HepG2 (cell line): ENCODE results near the gene CD36.

Source experiments
- CBFB ChIP-seq: sonication (generic); formaldehyde crosslinking; IDR thresholded peaks from 2 replicates; pipeline ENCODE4 v1.4.0; 2020; ENCODE audit warnings: missing genetic modification reagents
- CTCF ChIP-seq: sonication (generic); formaldehyde crosslinking; IDR thresholded peaks from 2 replicates; pipeline ENCODE4 v1.5.0; 2020; ENCODE audit warnings: mild to moderate bottlenecking, missing genetic modification reagents, moderate library complexity
- HNRNPLL ChIP-seq: fragments of 200-400 bp; formaldehyde crosslinking; IDR thresholded peaks from 2 replicates; pipeline ENCODE4 v1.6.1; 2017; ENCODE audit warnings: mild to moderate bottlenecking, low read depth, low read length; ENCODE audit not compliant: poor library complexity, severe bottlenecking
- KDM6A ChIP-seq: IDR thresholded peaks from 2 replicates; pipeline ENCODE4 v1.6.1; 2016; ENCODE audit warnings: low read depth
- POLR2A ChIP-seq, 2 experiments: IDR thresholded peaks; 2 replicates each; pipeline ENCODE4 v1.6.1; 2011; ENCODE audit warnings: low read depth in 2 of 2, low read length in 2 of 2, mild to moderate bottlenecking in 1 of 2, moderate library complexity in 1 of 2; ENCODE audit not compliant: insufficient read depth in 1 of 2
- ZNF558 ChIP-seq: sonication (generic); formaldehyde crosslinking; IDR thresholded peaks from 2 replicates; pipeline ENCODE4 v1.9.0; 2022; ENCODE audit warnings: mild to moderate bottlenecking, missing genetic modification reagents, borderline replicate concordance

GRCh38 chr7:80591654-80592053 lies 46.8 kb upstream of the CD36 start:
- TF ChIP-seq CTCF (CRISPR knock-in tag) (no peak), CBFB (no peak), POLR2A (IDR thresholded peaks at IDR 0.05; ENCODE audit: insufficient read depth in 1 of 2, low read depth in 2 of 2, low read length in 2 of 2) (no peak), KDM6A (CRISPR knock-in tag) (no peak), ZNF558 (CRISPR knock-in tag) (no peak), HNRNPLL (no peak)
